Natural killer cell (primary cell): ENCODE results near the gene C16orf78. TPM values are rescaled to one million over a fixed set of nuclear protein-coding genes. Genes with fewer than 3 reads are reported as not detected.

Experiments used
- ATAC-seq, 3 donors: fragments of 150-1000 bp in 2 of 3; fragments of 200-7000 bp in 1 of 3; cut with Tn5 transposase; 1 replicate in 1 of 3; 2 replicates in 2 of 3; pipeline ENCODE4 v1.10.0; 2021; ENCODE audit warnings: mild to moderate bottlenecking in 2 of 3, moderate library complexity in 2 of 3
- DNase-seq, 2 donors: peaks; one replicate each; pipeline versions ENCODE4 v3.0.0 to v3.0.0-alpha.2; 2013 to 2021; ENCODE audit warnings: mixed read lengths in 1 of 2
- H3K27ac ChIP-seq: one replicate; pipeline ENCODE4 v1.5.1; 2013; ENCODE audit warnings: mild to moderate bottlenecking, low read length
- H3K27me3 ChIP-seq: one replicate; pipeline ENCODE4 v1.6.1; 2013; ENCODE audit warnings: low read length; ENCODE audit not compliant: control insufficient read depth, insufficient read depth
- H3K36me3 ChIP-seq: one replicate; pipeline ENCODE4 v1.6.1; 2013; ENCODE audit warnings: low read length; ENCODE audit not compliant: control insufficient read depth, insufficient read depth
- H3K4me1 ChIP-seq: one replicate; pipeline ENCODE4 v1.6.1; 2013; ENCODE audit warnings: low read length; ENCODE audit not compliant: control insufficient read depth, insufficient read depth
- H3K4me3 ChIP-seq: one replicate; pipeline ENCODE4 v1.5.1; 2013; ENCODE audit warnings: low read length
- H3K9me3 ChIP-seq: one replicate; pipeline ENCODE4 v1.6.1; 2013; ENCODE audit warnings: low read length; ENCODE audit not compliant: control insufficient read depth, insufficient read depth
- H3K27ac Mint-ChIP-seq, 2 donors: one replicate each; pipeline ENCODE4 v1.8.0; 2022; ENCODE audit warnings: mild to moderate bottlenecking in 2 of 2, mixed read lengths in 2 of 2, moderate library complexity in 1 of 2
- H3K27me3 Mint-ChIP-seq, 2 donors: one replicate each; pipeline ENCODE4 v1.8.0; 2022; ENCODE audit warnings: low read depth in 2 of 2, mixed read lengths in 2 of 2
- H3K36me3 Mint-ChIP-seq: one replicate; pipeline ENCODE4 v1.8.0; 2022; ENCODE audit warnings: mixed read lengths
- H3K4me1 Mint-ChIP-seq, 2 donors: one replicate each; pipeline ENCODE4 v1.8.0; 2022; ENCODE audit warnings: mixed read lengths in 2 of 2
- H3K4me3 Mint-ChIP-seq: one replicate; pipeline ENCODE4 v1.8.0; 2022; ENCODE audit warnings: mild to moderate bottlenecking, moderate library complexity, mixed read lengths
- H3K9me3 Mint-ChIP-seq, 2 donors: one replicate each; pipeline ENCODE4 v1.8.0; 2022; ENCODE audit warnings: mixed read lengths in 2 of 2
- WGBS: methylation state at CpG from one replicate; pipeline ENCODE4 v1.1.7; 2013; ENCODE audit warnings: missing lambda C conversion rate; ENCODE audit not compliant: insufficient coverage; 5-methylcytosine and 5-hydroxymethylcytosine counted together
- intact Hi-C: fragments of 100-400 bp; cut with micrococcal nuclease; formaldehyde crosslinking; loops from one replicate; pipeline ENCODE4 v1.14.2; 2022
- total RNA-seq, 4 donors: library from RNA; stranded (reverse); fragments of 120-200 nt in 1 of 4; gene quantifications; one replicate each; pipeline versions ENCODE4 v1.2.3 to v1.2.4, GENCODE V29; 2013 to 2022
- TF ChIP-seq, protein P1 (sequence below): fragments of 200-600 bp; IDR thresholded peaks from one replicate; pipeline ENCODE4 v1.8.0; 2022; ENCODE audit warnings: antibody characterized with exemption

Gene C16orf78
- total RNA-seq, 3 donors from 2014 or later (not counting 1 experiment from before 2014, with no cell fraction given): not detected

DNA sequence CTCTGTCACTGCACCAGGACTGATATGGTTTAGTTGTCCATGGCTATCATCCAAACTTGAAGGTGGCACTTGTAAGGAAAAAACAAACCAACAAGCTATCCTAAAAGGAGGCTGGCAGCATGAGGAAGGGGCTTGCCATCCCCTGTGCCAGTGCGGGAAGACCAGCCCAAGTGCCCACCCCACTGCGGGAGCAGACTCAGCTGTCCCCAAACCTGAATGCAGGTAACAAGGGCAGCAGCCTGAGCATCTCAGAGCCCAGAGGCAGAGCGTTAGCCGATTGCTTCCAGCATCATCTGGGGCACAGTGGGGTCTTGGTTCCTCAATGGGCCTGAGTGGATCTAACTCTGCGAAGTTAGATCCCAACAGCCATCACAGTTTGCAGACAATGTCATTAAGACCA lies 29.2 kb upstream of the C16orf78 start:
- TF ChIP-seq, protein P1, sequence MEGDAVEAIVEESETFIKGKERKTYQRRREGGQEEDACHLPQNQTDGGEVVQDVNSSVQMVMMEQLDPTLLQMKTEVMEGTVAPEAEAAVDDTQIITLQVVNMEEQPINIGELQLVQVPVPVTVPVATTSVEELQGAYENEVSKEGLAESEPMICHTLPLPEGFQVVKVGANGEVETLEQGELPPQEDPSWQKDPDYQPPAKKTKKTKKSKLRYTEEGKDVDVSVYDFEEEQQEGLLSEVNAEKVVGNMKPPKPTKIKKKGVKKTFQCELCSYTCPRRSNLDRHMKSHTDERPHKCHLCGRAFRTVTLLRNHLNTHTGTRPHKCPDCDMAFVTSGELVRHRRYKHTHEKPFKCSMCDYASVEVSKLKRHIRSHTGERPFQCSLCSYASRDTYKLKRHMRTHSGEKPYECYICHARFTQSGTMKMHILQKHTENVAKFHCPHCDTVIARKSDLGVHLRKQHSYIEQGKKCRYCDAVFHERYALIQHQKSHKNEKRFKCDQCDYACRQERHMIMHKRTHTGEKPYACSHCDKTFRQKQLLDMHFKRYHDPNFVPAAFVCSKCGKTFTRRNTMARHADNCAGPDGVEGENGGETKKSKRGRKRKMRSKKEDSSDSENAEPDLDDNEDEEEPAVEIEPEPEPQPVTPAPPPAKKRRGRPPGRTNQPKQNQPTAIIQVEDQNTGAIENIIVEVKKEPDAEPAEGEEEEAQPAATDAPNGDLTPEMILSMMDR: no peak
- H3K27me3 Mint-ChIP-seq: peaks cover 5 to 12% of the 10 kb centered on the region in 2 donors
- Histone ChIP-seq H3K36me3 (no peaks in the 10 kb centered on the region), H3K27me3 (no peaks in the 10 kb centered on the region), H3K4me3 (no peak overlapping the region), H3K9me3 (no peaks in the 10 kb centered on the region), H3K27ac (no peak overlapping the region), H3K4me1 (no peaks in the 10 kb centered on the region)
- WGBS: 82% methylated on average over 5 of the region's 5 CpGs
- intact Hi-C loops: no loop called here
- DNase-seq: no peak
- H3K4me1 Mint-ChIP-seq: no peaks in the 10 kb centered on the region
- no peak overlapping the region for H3K27ac Mint-ChIP-seq
- no peaks in the 10 kb centered on the region for H3K36me3 Mint-ChIP-seq
- H3K4me3 Mint-ChIP-seq: no peak overlapping the region
- no peak for ATAC-seq
- no peaks in the 10 kb centered on the region for H3K9me3 Mint-ChIP-seq

DNA sequence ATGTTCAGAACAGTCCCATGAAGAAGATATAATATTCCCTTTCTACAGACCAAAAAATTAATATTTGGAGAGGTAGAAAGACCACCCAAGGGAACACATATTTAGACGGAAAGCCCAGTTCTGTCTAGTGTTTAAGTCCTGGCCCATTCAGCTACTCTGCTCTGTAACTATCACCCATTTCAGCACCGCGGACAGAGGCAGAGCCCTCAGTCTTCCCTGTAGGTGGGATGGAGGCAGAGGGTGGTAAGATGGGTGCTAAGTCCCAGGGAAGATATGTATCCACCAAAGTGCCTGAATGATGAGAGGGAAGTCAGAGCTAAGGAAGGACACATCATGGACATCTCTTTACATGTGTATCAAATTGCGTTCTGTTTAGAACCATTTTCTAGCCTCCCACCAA lies 27.8 kb upstream of the C16orf78 start:
- 42% methylated on average over 4 of the region's 4 CpGs for WGBS
- H3K9me3 ChIP-seq: no peaks in the 10 kb centered on the region
- intact Hi-C loops: no loop called here
- no peaks in the 10 kb centered on the region for H3K4me1 ChIP-seq
- H3K36me3 Mint-ChIP-seq: no peaks in the 10 kb centered on the region
- no peak for ATAC-seq
- no peak overlapping the region for H3K4me3 ChIP-seq
- no peaks in the 10 kb centered on the region for H3K9me3 Mint-ChIP-seq
- no peak overlapping the region for H3K4me3 Mint-ChIP-seq
- no peaks in the 10 kb centered on the region for H3K36me3 ChIP-seq
- DNase-seq: no peak
- peaks cover 0 to 3% of the 10 kb centered on the region in 2 donors for H3K4me1 Mint-ChIP-seq
- no peaks in the 10 kb centered on the region for H3K27me3 ChIP-seq
- H3K27ac ChIP-seq: no peak overlapping the region
- H3K27me3 Mint-ChIP-seq: peaks cover 5 to 12% of the 10 kb centered on the region in 2 donors
- H3K27ac Mint-ChIP-seq: no peak overlapping the region
- TF ChIP-seq, protein P1: no peak

GRCh38 chr16:49346459-49346858 lies 27.1 kb upstream of the C16orf78 start:
- ATAC-seq: no peak
- no peak overlapping the region for H3K4me3 ChIP-seq
- intact Hi-C loops: no loop called here

GRCh38 chr16:49347476-49347875 lies 26.1 kb upstream of the C16orf78 start:
- H3K27me3 ChIP-seq: no peaks in the 10 kb centered on the region
- no peaks in the 10 kb centered on the region for H3K9me3 Mint-ChIP-seq
- H3K36me3 Mint-ChIP-seq: no peaks in the 10 kb centered on the region
- H3K27me3 Mint-ChIP-seq: peaks cover 0 to 3% of the 10 kb centered on the region in 2 donors
- H3K4me3 ChIP-seq: no peak overlapping the region
- H3K27ac ChIP-seq: no peak overlapping the region
- no peak for ATAC-seq
- no peak overlapping the region for H3K4me3 Mint-ChIP-seq
- H3K27ac Mint-ChIP-seq: no peak overlapping the region
- intact Hi-C loops: no loop called here
- TF ChIP-seq, protein P1: no peak
- H3K4me1 ChIP-seq: no peaks in the 10 kb centered on the region
- 59% methylated on average over 2 of the region's 2 CpGs for WGBS
- peaks cover 0 to 6% of the 10 kb centered on the region in 2 donors for H3K4me1 Mint-ChIP-seq
- no peaks in the 10 kb centered on the region for H3K9me3 ChIP-seq
- no peaks in the 10 kb centered on the region for H3K36me3 ChIP-seq
- no peak for DNase-seq

More at GRCh38 chr16:49346459-49346858, 27.1 kb upstream of the C16orf78 start:
- no peak for DNase-seq
- H3K36me3 Mint-ChIP-seq: no peaks in the 10 kb centered on the region
- Histone ChIP-seq H3K9me3 (no peaks in the 10 kb centered on the region), H3K27me3 (no peaks in the 10 kb centered on the region), H3K4me1 (no peaks in the 10 kb centered on the region), H3K27ac (no peak overlapping the region), H3K36me3 (no peaks in the 10 kb centered on the region)
- TF ChIP-seq, protein P1: no peak
- peaks cover 5 to 8% of the 10 kb centered on the region in 2 donors for H3K27me3 Mint-ChIP-seq
- H3K9me3 Mint-ChIP-seq: no peaks in the 10 kb centered on the region
- no peak overlapping the region for H3K27ac Mint-ChIP-seq
- WGBS: 87% methylated on average over 2 of the region's 2 CpGs
- H3K4me3 Mint-ChIP-seq: no peak overlapping the region
- peaks cover 0 to 6% of the 10 kb centered on the region in 2 donors for H3K4me1 Mint-ChIP-seq
